Kidney epithelial cell (primary cell): ENCODE measurements around the gene VOPP1. TPM values are rescaled to one million over a fixed set of nuclear protein-coding genes. Genes with fewer than 3 reads are reported as not detected.

Source experiments
- DNase-seq: peaks from one replicate; pipeline ENCODE4 v3.0.0-alpha.2; 2010; ENCODE audit warnings: low read depth
- H3K27me3 ChIP-seq: 2 replicates; pipeline ENCODE4 v1.6.0; 2011; ENCODE audit warnings: low read length; ENCODE audit not compliant: control insufficient read depth, insufficient read depth
- H3K36me3 ChIP-seq: 2 replicates; pipeline ENCODE4 v1.5.1; 2011; ENCODE audit warnings: low read length; ENCODE audit not compliant: control insufficient read depth, insufficient read depth
- H3K4me3 ChIP-seq: 2 replicates; pipeline ENCODE4 v1.5.1; 2011; ENCODE audit warnings: low read depth, mild to moderate bottlenecking, control low read depth, low read length
- CTCF ChIP-seq: IDR thresholded peaks from 2 replicates; pipeline ENCODE4 v1.5.1; 2011; ENCODE audit warnings: mild to moderate bottlenecking, moderate library complexity, low read length, control low read depth, inconsistent platforms; ENCODE audit not compliant: insufficient read depth, poor library complexity, severe bottlenecking
- total RNA-seq: library from RNA; depleted of rRNA; stranded (reverse); fragments of >200 nt; gene quantifications from 2 replicates; pipeline ENCODE4 v1.2.3, GENCODE V29; 2015

The VOPP1 gene
- total RNA-seq, 1 donor from 2014 or later: 118 TPM

GRCh38 chr7:55504967-55505658 is 67.2 kb downstream of the VOPP1 start:
- DNase-seq: no peak
- no peak for TF ChIP-seq CTCF
- Histone ChIP-seq H3K27me3 (no peaks in the 10 kb centered on the region), H3K4me3 (no peak overlapping the region), H3K36me3 (no peaks in the 10 kb centered on the region)

- H3K36me3 ChIP-seq: no peaks in the 10 kb centered on the region
- no peak overlapping the region for H3K4me3 ChIP-seq
- no peaks in the 10 kb centered on the region for H3K27me3 ChIP-seq
- DNase-seq: no peak
- no peak for TF ChIP-seq CTCF
These were observed 68.0 kb downstream of the VOPP1 start for GRCh38 chr7:55504093-55504859.

- Histone ChIP-seq H3K36me3 (no peaks in the 10 kb centered on the region), H3K27me3 (no peaks in the 10 kb centered on the region), H3K4me3 (no peak overlapping the region)
- TF ChIP-seq CTCF: no peak
- DNase-seq: no peak
These were observed 69.4 kb downstream of the VOPP1 start for GRCh38 chr7:55502858-55503440.

GRCh38 chr7:55502124-55502857 is 70.0 kb downstream of the VOPP1 start:
- H3K4me3 ChIP-seq: no peak overlapping the region
- DNase-seq: no peak
- no peak for TF ChIP-seq CTCF
- H3K27me3 ChIP-seq: no peaks in the 10 kb centered on the region
- no peaks in the 10 kb centered on the region for H3K36me3 ChIP-seq

- Histone ChIP-seq H3K4me3 (no peak overlapping the region), H3K27me3 (no peaks in the 10 kb centered on the region), H3K36me3 (no peaks in the 10 kb centered on the region)
- DNase-seq: no peak
- no peak for TF ChIP-seq CTCF
These were observed 70.7 kb downstream of the VOPP1 start for GRCh38 chr7:55501611-55502010.
